HG02763 (cell line): ENCODE results near the gene MYH10.
"Not testable (repeated sequence)": the region's sequence is repeated elsewhere in the genome, so short reads cannot be mapped to it uniquely, and the experiment has no call there.

Source experiments
- ATAC-seq: cut with Tn5 transposase; IDR thresholded peaks from one replicate; pipeline ENCODE4 v1.9.1; 2021; ENCODE audit warnings: mild to moderate bottlenecking, moderate library complexity; ENCODE audit not compliant: unreplicated experiment

Gene MYH10

DNA sequence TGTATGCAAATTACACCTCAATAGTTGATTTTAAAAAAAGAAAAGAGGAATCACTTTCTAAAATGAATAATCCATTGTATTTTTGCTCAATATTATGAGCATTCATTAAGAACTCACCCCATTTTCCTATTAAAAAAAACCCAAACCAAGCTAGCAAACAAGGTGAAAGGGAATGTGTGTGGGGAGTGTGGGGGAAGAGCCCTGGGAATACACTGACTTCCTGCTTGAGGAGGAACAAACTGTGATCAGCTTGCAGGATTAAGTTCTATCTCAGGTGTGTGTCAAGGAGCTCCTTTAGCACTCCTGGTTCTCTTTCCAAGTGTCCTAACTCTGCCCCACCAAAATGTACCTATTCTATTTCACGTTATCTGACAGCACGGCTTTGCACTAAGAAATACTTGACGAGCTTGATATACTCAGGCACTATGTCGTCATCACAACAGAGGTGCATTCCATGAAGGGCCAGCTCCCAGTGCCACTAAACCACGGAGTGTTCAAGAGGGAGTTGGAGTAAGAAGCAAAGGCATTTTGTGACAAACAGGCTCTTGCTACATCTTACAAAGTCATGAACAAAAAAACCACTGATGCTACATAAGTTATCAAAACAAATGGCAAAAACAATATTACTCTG is 73.2 kb downstream of the MYH10 start:
- ATAC-seq = no peak

DNA sequence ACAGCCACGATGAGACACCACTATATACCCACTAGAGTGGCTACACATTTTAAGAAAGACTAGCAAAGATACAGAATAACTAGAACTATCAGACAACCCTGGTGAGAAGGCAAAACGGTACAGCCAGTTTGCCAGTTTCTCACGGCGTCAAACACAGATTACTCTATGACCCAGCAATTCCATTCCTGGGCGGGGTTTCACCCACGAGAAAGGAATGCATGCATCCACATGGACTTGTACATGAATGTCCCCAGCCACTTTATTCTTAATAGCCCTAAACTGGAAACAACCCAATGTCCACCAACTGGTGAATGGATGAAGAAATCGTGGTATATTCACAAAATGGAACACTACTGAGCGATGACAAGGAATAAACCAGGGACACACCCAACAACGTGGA is 74.5 kb downstream of the MYH10 start:
- no peak for ATAC-seq

- no peak for ATAC-seq
Observed at GRCh38 chr17:8555062-8555461, 75.5 kb downstream of the MYH10 start.

DNA sequence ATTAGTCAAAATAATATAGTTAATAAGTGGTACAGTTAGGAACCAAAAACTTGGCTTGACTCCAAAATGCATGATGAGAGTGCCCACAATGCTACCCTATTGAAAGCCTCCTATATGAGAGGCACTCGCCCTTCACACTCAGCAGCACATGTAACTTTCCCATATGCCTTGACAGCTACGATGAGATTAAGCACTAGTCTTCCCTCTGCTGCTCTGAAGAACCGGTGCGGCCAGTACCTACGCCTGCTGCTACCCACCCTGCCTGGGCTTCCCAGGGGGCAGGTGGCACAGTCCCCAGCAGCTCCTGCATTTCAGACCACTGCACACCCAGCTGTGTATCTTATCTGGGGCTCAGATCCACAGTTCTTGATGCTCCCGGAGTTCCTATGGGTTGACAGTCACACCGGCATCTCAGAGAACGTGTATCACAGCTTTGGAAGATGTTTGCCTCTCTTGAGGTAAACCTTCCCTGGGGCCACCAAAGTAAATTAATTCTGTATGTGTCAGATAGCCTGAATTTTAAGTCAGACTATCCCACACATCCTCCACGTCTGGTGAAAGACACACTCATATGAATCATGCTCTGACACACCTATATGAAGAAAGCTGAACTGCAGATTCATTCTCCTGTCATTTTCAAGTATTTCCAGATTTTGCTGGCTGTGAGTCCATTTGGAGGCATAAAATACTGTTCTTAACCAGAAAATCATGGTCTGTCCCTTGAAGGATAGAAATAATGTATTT is 77.8 kb downstream of the MYH10 start:
- no peak for ATAC-seq

DNA sequence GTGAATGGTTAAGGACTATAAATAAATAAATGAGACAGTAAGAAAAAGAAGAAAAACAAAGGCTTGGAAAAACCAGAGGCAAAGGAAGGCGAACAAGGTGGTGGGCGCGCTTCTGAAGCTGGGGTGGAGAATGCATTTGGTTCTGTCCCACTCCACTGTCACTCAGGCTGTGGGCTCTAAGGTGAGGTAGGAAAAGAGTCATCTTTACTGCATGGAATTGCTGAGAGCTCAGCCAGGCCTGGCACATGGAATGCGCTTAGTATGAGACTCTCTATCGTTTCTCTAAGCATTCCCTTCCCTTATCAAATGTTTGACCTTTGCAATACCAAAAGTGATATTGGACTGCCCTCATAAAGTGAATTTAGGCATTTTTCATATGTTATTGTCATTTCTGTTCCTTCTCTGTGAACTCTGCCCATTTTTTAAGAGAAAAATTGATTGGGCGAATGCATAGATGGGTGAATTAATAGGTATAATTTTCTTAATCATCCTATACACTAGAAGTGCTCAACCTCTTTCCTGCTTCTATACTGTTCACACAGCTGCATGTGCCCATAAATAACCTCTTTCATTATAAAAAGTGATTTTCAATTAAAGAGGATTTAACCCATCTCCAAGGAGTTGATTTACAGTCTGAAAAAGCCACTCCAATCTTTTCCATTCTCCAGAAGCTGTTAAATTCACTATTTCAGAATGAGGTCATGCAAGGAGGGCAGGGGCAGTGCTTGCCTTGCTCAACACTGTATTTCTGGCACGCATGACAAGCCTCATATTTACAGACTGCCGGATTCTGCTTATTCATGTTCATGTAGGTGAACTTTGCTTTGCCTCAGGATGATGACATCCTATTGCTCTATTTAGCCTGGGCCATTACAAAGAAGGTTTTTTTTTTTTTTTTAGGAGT is 87.7 kb downstream of the MYH10 start:
- no peak for ATAC-seq

GRCh38 chr17:8539976-8540375 is 90.5 kb downstream of the MYH10 start:
- not testable (repeated sequence) for ATAC-seq

DNA sequence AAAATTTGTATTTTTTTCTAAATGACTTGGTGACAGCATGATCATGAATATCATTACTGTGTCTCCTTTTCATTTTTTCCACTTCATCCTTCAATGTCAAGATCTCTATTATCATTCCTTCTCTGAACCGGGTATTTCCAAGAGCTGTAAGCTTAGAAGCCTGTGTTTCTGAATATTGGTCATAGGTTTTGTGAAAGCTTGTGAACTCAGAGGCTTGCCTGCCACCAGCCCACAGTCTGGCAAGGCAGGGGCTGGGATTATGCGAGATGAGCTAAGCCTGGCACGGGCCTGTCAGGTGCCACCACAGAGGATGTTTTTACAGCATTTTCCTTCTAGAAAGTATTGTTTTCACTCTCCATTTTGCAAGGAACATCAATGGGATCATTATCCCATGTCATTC is 92.8 kb downstream of the MYH10 start:
- ATAC-seq = no peak

DNA sequence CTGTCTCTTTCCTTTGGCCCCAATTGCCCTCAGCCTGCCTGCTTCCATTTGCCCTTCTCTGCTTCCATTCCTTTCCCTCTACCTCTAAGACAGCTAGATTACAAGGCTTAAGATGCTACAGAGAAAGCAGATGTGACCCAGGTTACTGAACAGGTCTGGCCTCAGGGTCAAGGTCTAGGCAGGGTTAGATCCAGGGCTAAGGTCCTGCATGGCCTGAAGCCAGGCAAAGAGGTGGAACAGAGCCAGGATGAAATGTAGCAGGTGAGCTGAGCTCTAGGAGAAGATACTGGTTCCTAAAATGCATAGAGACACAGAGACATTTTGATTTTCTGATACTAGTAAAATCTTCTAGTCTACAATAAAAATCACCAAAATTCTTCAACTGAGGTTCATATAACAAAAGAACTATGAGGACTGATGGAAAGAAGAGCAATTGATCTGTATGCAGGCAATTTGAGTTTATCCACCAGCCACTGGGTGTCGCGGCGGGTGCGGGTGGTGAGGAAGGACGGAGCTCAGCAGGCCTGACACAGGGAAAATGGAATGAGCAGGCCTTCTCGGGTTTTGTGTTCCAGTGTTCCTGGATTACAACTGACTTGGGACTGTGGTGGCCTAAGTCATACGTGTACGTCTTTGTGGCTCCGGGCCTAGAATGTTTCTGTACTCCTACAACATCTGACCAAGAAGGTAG is 95.9 kb downstream of the MYH10 start:
- no peak for ATAC-seq

DNA sequence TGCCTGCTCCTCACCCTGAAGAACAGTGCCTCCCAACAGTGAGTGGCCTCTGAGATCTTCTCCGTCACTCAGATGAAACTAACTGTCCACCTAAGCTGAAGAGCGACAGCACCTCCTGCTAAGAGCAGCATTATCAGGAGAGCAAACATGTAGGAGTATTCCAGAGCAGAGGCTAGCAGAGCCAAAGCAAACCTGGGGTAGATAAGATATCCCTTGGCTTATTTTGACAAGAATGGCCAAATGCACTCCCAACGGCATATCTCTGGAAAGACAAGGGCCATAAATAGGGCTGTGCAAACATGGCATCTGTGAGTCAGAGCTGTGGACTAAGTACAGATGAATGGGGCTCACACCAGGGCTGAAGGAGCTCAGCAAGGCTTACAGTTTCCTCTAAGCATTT is 98.5 kb downstream of the MYH10 start:
- ATAC-seq = no peak

DNA sequence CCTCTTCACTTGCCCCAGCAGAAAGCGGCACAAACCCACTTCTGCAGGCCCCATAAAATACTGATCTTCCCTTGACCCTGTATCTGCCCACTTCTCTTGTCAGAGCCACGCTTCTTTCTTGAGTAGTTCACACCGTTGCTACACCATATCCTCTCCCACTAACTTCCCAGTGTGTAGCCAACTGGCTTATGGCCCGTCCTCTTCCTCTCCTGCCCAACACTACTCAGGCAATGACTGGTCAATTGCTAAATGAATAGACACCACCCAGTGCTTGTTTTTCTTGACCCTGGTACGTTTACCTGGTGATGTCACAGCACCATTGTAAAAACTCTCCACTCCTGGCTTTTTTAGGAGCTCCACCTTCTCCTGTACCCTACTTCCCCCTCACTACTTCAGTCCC is 107.9 kb downstream of the MYH10 start:
- ATAC-seq = no peak

DNA sequence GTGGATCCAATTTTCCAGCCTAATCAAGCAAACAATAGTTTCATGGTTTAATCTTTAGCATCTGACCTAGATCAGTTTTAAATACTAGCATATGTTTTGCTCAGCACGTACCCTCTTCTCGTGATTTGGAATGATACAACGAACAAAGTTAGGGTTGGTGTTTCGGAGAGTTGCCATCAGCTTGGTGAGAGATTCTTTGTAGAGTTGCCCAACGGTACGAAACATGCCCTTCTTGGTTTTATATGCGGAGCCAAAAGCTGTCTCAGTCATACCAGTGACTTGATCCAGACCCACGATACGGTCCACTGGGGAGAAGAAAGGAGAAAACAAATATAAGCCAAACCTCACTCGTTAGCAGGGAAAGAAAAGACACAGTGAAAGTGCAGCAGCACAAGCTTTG is 109.5 kb downstream of the MYH10 start:
- no peak for ATAC-seq

- no peak for ATAC-seq
Observed at GRCh38 chr17:8518850-8519249, 111.7 kb downstream of the MYH10 start.

GRCh38 chr17:8518326-8518725 is 112.2 kb downstream of the MYH10 start:
- no peak for ATAC-seq

- no peak for ATAC-seq
Observed at GRCh38 chr17:8514801-8515200, 115.7 kb downstream of the MYH10 start.

- no peak for ATAC-seq
Observed at GRCh38 chr17:8506145-8506544, 124.4 kb downstream of the MYH10 start.

- ATAC-seq = no peak
Observed at GRCh38 chr17:8504460-8505207, 125.9 kb downstream of the MYH10 start.

GRCh38 chr17:8503807-8504206 is 126.7 kb downstream of the MYH10 start:
- ATAC-seq = no peak

DNA sequence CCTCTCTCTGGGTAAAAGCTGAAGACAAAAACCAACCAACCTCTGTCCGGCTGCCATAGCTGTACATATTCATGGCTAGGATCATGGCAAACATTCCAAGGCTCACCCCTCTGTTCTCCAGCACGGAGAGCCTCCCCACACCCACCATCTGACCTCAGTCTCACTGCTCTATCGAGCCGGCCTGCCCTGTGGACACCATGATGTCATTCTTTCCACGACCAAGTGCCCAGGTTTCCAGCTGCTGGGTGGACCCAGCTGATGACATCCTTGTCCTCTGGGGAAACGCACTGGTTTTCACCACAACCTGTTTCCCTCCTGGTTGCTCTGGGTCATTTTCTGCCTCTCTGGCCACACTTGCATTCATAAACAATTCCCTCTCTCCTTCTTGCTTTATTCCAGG is 127.2 kb downstream of the MYH10 start:
- no peak for ATAC-seq

GRCh38 chr17:8502126-8502525 is 128.4 kb downstream of the MYH10 start:
- ATAC-seq = no peak

DNA sequence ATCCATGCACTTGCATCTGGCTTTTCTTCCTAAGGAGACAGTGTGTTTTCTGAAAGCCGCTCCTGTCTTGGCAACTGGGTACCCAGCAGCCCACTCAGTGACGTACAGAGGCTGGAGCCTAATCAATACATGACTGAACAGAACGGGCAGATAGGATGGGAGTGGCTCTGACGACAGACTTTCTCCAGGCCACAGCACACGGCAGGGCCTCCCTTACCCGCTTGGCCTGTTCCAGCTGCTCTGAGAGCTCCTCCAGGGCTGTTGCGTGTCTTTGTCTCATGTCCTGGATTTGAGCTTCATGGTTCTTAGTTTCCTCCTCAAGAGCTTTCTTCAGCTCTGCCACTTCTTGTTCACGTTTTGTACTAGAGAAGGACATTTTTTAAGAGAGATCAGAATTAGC is 129.9 kb downstream of the MYH10 start:
- ATAC-seq = no peak
